Smooth muscle cell (in vitro differentiated cells): ENCODE data around the gene SEMA5A. TPM values are rescaled to one million over a fixed set of nuclear protein-coding genes. Genes with fewer than 3 reads are reported as not detected.
A peak's percentile ranks its signal among the peaks of the same experiment; 100 is the strongest.

ENCODE experiments used
- DNase-seq: peaks from one replicate; lab custom pipeline; 2025; ENCODE audit not compliant: unreplicated experiment; lab: John Stamatoyannopoulos, UW
- H2AFZ ChIP-seq: fragments of 200-600 bp; sonication (generic); 2 replicates; pipeline ENCODE4 v1.6.0; 2016; ENCODE audit warnings: antibody characterized with exemption, low read depth, mild to moderate bottlenecking
- H3F3A ChIP-seq: fragments of 200-600 bp; sonication (generic); 2 replicates; pipeline ENCODE4 v1.6.0; 2017; ENCODE audit warnings: antibody characterized with exemption, low read depth
- H3K27ac ChIP-seq: fragments of 200-600 bp; sonication (generic); 2 replicates; pipeline ENCODE4 v1.5.1; 2016; ENCODE audit warnings: low read depth, mild to moderate bottlenecking
- H3K27me3 ChIP-seq: fragments of 200-600 bp; sonication (generic); 2 replicates; pipeline ENCODE4 v1.6.1; 2016; ENCODE audit warnings: low read depth, mild to moderate bottlenecking
- H3K36me3 ChIP-seq: fragments of 200-600 bp; sonication (generic); 2 replicates; pipeline ENCODE4 v1.5.1; 2016; ENCODE audit warnings: low read depth
- H3K4me1 ChIP-seq: fragments of 200-600 bp; sonication (generic); 2 replicates; pipeline ENCODE4 v1.5.1; 2016; ENCODE audit warnings: low read depth
- H3K4me2 ChIP-seq: fragments of 200-600 bp; sonication (generic); 2 replicates; pipeline ENCODE4 v1.6.0; 2016; ENCODE audit warnings: mild to moderate bottlenecking
- H3K4me3 ChIP-seq: fragments of 200-600 bp; sonication (generic); 2 replicates; pipeline ENCODE4 v1.5.1; 2016; ENCODE audit warnings: mild to moderate bottlenecking
- H3K79me2 ChIP-seq: fragments of 200-600 bp; sonication (generic); 2 replicates; pipeline ENCODE4 v1.6.0; 2016; ENCODE audit warnings: low read depth, mild to moderate bottlenecking
- H3K9ac ChIP-seq: fragments of 200-600 bp; sonication (generic); 2 replicates; pipeline ENCODE4 v1.6.0; 2016; ENCODE audit warnings: low read depth
- H3K9me3 ChIP-seq: fragments of 200-600 bp; sonication (generic); replicated peaks from 2 replicates; pipeline ENCODE4 v1.5.1; 2016; ENCODE audit warnings: low read depth
- H4K20me1 ChIP-seq: fragments of 200-600 bp; sonication (generic); 2 replicates; pipeline ENCODE4 v1.6.0; 2016; ENCODE audit warnings: low read depth
- CTCF ChIP-seq: fragments of 200-600 bp; sonication (generic); IDR thresholded peaks from 2 replicates; pipeline ENCODE4 v1.5.1; 2017; ENCODE audit warnings: borderline replicate concordance, mild to moderate bottlenecking, antibody characterized with exemption; ENCODE audit not compliant: insufficient read depth, poor library complexity, severe bottlenecking
- WGBS: methylation state at CpG from one replicate; pipeline ENCODE4 v1.1.7; 2016; ENCODE audit warnings: low lambda C conversion rate; 5-methylcytosine and 5-hydroxymethylcytosine counted together
- polyA plus RNA-seq: library from polyadenylated mRNA; unstranded; fragments of >200 nt; fragmentation: Nextera tagmentation; extraction: Ambion mirVana; gene quantifications from 2 replicates; pipeline ENCODE4 v1.2.1, GENCODE V29; 2016
- total RNA-seq: library from RNA; depleted of rRNA; stranded (reverse); fragments of >200 nt; gene quantifications from 2 replicates; pipeline ENCODE4 v1.2.3, GENCODE V29; 2014

Gene SEMA5A
- total and polyA plus RNA-seq, 2 experiments from 2014 or later: 21.6 to 65.1 TPM

DNA sequence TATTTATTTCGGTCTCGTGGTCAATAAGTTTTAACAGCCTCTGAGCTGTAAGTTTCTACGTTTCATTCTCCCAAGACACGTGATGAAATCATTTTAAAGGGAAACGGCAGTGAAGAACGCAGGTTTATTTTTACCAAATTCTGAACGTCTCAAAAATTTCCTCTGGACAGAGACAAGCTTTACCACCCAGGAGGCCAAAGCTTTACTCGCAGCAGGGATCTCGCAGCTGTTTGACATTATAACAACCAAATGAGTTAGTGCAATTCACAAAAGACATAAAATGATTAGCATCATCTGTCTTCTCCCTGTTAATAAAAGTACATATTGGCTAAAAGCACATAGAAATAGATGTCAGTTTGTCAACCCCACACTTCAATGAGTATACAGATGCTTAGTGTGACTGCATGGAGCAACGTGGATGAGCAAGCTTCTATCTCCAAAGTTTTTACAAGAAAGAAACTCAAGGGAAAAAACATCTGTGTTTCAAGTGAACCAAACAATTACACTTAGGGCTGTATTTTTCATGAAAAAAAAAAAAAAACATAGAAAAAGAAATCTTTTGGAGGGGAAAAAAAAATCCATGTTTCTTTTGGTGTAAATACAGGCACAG, 2.5 kb downstream of the SEMA5A start:
- DNase-seq: no peak
- Histone ChIP-seq H3F3A (peaks cover 6% of the 10 kb centered on the region), H3K4me2 (peak overlapping the region; percentile 92), H3K4me1 (peaks cover 16% of the 10 kb centered on the region), H3K36me3 (no peaks in the 10 kb centered on the region), H3K9ac (peak overlapping the region; percentile 71), H3K27ac (peak overlapping the region; percentile 56), H3K4me3 (peak overlapping the region; percentile 96), H2AFZ (peak overlapping the region; percentile 47), H3K79me2 (peaks cover 92% of the 10 kb centered on the region), H4K20me1 (peaks cover 43% of the 10 kb centered on the region), H3K9me3 (no peaks in the 10 kb centered on the region), H3K27me3 (no peaks in the 10 kb centered on the region)
- WGBS: 41% methylated on average over 10 of the region's 10 CpGs
- no peak for TF ChIP-seq CTCF

- peaks cover 16% of the 10 kb centered on the region for H3K4me1 ChIP-seq
- H2AFZ ChIP-seq: peak overlapping the region; percentile 44
- no peaks in the 10 kb centered on the region for H3K36me3 ChIP-seq
- peaks cover 6% of the 10 kb centered on the region for H3F3A ChIP-seq
- H3K9ac ChIP-seq: peak overlapping the region; percentile 32
- peak overlapping the region; percentile 79 for H3K4me2 ChIP-seq
- peaks cover 88% of the 10 kb centered on the region for H3K79me2 ChIP-seq
- 51% methylated on average over 7 of the region's 7 CpGs for WGBS
- no peak for TF ChIP-seq CTCF
- H3K4me3 ChIP-seq: peak overlapping the region; percentile 29
- no peaks in the 10 kb centered on the region for H3K27me3 ChIP-seq
- no peaks in the 10 kb centered on the region for H3K9me3 ChIP-seq
- H4K20me1 ChIP-seq: peaks cover 43% of the 10 kb centered on the region
- no peak for DNase-seq
- H3K27ac ChIP-seq: peak overlapping the region; percentile 68
Observed at GRCh38 chr5:9540791-9541190, 5.1 kb downstream of the SEMA5A start.

DNA sequence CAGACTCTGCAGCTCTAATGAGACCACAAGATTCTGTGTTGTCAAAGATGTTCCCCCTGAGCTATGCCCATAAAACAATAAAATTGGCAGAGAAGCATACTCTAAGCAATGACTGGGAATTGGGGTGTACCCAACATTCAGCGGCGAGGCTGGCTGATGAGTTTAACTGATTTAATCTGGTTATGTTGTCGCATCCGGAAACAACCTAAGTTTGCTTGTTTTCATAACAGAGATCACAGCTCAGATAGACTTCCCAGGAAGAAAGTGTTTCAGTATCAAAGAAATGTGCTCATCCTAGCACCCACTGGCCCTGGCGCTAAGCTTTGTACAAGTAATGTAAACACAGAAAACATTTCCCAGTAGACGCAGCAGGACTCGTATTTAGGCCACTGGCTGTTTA, 7.4 kb downstream of the SEMA5A start:
- DNase-seq: no peak
- 68% methylated on average over 7 of the region's 7 CpGs for WGBS

More for the DNA sequence above, 7.4 kb downstream of the SEMA5A start:
- Histone ChIP-seq H3K27me3 (no peaks in the 10 kb centered on the region), H3K9me3 (no peaks in the 10 kb centered on the region), H3K4me2 (no peak overlapping the region), H2AFZ (no peak overlapping the region), H3K4me1 (peaks cover 14% of the 10 kb centered on the region), H3K9ac (no peak overlapping the region), H4K20me1 (peaks cover 40% of the 10 kb centered on the region), H3K79me2 (peaks cover 79% of the 10 kb centered on the region), H3K4me3 (no peak overlapping the region), H3K27ac (no peak overlapping the region), H3K36me3 (no peaks in the 10 kb centered on the region), H3F3A (peaks cover 6% of the 10 kb centered on the region)
- TF ChIP-seq CTCF: no peak
